COLO668 (cell line): ENCODE data around the gene TBC1D22B.
A peak's percentile ranks its signal among the peaks of the same experiment; 100 is the strongest.

Source experiments
- DNase-seq: peaks from one replicate; lab custom pipeline; 2025; ENCODE audit not compliant: unreplicated experiment; lab: John Stamatoyannopoulos, UW

TBC1D22B gene

GRCh38 chr6:37257634-37258404, at the start of gene TBC1D22B, which contains the start of gene TMEM217:
TBC1D22B (plus strand) TSS chr6:37257772; CDS start chr6:37257918, 146 bp downstream.
TMEM217 (minus strand) TSS chr6:37258144; CDS start chr6:37219030, 39,114 bp downstream.
- peak; percentile 92 for DNase-seq

- DNase-seq = peak; percentile 63
These were observed 49.6 kb upstream of the TBC1D22B start for GRCh38 chr6:37207903-37208456.

GRCh38 chr6:37208793-37209192, 48.8 kb upstream of the TBC1D22B start:
- DNase-seq = no peak

- no peak for DNase-seq
These were observed 47.9 kb upstream of the TBC1D22B start for GRCh38 chr6:37209461-37210205.

- DNase-seq = peak; percentile 64
These were observed 47.1 kb upstream of the TBC1D22B start for GRCh38 chr6:37210313-37210968.

- no peak for DNase-seq
These were observed 45.3 kb upstream of the TBC1D22B start for GRCh38 chr6:37212268-37212667.

- no peak for DNase-seq
These were observed 39.5 kb upstream of the TBC1D22B start for GRCh38 chr6:37218061-37218460.

- DNase-seq = no peak
These were observed 39.1 kb upstream of the TBC1D22B start for GRCh38 chr6:37218511-37218910.

- DNase-seq = no peak
These were observed 35.9 kb upstream of the TBC1D22B start for GRCh38 chr6:37221585-37222124.

GRCh38 chr6:37222125-37222967, 35.2 kb upstream of the TBC1D22B start:
- DNase-seq = peak; percentile 93

GRCh38 chr6:37222992-37223391, 34.6 kb upstream of the TBC1D22B start:
- no peak for DNase-seq

- no peak for DNase-seq
These were observed 32.0 kb upstream of the TBC1D22B start for GRCh38 chr6:37225350-37226169.

GRCh38 chr6:37230104-37230503, 27.5 kb upstream of the TBC1D22B start:
- DNase-seq = no peak

- DNase-seq = no peak
These were observed 25.0 kb upstream of the TBC1D22B start for GRCh38 chr6:37232430-37233017.

- DNase-seq = no peak
These were observed 24.0 kb upstream of the TBC1D22B start for GRCh38 chr6:37233541-37233940.

- DNase-seq = no peak
These were observed 20.7 kb upstream of the TBC1D22B start for GRCh38 chr6:37236921-37237320.

GRCh38 chr6:37237789-37238188, 19.8 kb upstream of the TBC1D22B start:
- no peak for DNase-seq

- no peak for DNase-seq
These were observed 19.2 kb upstream of the TBC1D22B start for GRCh38 chr6:37238381-37238780.

GRCh38 chr6:37239526-37239925, 18.0 kb upstream of the TBC1D22B start:
- DNase-seq = no peak
